Measurements from ENCODE around the gene EXOSC3. TPM values are rescaled to one million over a fixed set of nuclear protein-coding genes. Genes with fewer than 3 reads are reported as not detected.
"Not testable (repeated sequence)": the region's sequence is repeated elsewhere in the genome, so short reads cannot be mapped to it uniquely, and the experiment has no call there.

Gene EXOSC3
- total RNA-seq, 1 donor from 2014 or later: 82.2 TPM

GRCh38 chr9:37775216-37775919, 9.5 kb downstream of the EXOSC3 start:
- no peak for TF ChIP-seq CTCF (conservative IDR thresholded peaks at IDR 0.05)
- no peak overlapping the region for H3K4me3 Mint-ChIP-seq

DNA sequence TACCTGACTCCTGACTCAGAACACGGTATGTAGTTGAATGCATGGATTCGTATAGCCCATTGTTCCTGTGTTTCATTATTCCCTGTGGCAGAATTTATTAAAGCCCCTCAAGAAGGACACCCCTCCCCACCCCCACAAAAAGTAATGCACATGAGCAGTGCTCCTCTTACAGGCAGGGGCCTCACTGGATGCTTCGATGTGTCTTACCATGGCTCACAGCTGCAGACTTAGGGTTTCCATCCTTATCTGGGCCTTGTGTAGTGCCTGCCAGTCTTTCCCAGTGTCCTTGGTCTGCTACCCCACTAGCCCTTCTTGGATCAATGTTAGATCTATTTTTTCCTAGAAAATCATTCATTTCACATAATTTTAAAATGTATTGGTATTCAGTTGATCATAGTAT, 14.9 kb downstream of the EXOSC3 start:
- Mint-ChIP-seq H3K9me3 (no peaks in the 10 kb centered on the region), H3K4me3 (no peak overlapping the region), H3K4me1 (no peaks in the 10 kb centered on the region), H3K36me3 (ENCODE audit: low read depth) (peaks cover 17% of the 10 kb centered on the region), H3K27ac (ENCODE audit: unreplicated experiment) (no peak overlapping the region), H3K27me3 (ENCODE audit: low read depth) (no peaks in the 10 kb centered on the region)
- TF ChIP-seq CTCF (conservative IDR thresholded peaks at IDR 0.05): no peak
- no peak for DNase-seq (ENCODE audit: low read depth, low spot score)

More at GRCh38 chr9:37775216-37775919, 9.5 kb downstream of the EXOSC3 start:
- peaks cover 13% of the 10 kb centered on the region for H3K36me3 Mint-ChIP-seq (ENCODE audit: low read depth)
- no peak for DNase-seq (ENCODE audit: low read depth, low spot score)
- no peaks in the 10 kb centered on the region for H3K9me3 Mint-ChIP-seq
- no peaks in the 10 kb centered on the region for H3K27me3 Mint-ChIP-seq (ENCODE audit: low read depth)
- no peak overlapping the region for H3K27ac Mint-ChIP-seq (ENCODE audit: unreplicated experiment)
- no peaks in the 10 kb centered on the region for H3K4me1 Mint-ChIP-seq

GRCh38 chr9:37769306-37769705, 15.6 kb downstream of the EXOSC3 start:
- no peaks in the 10 kb centered on the region for H3K27me3 Mint-ChIP-seq (ENCODE audit: low read depth)
- H3K4me1 Mint-ChIP-seq: no peaks in the 10 kb centered on the region
- no peak overlapping the region for H3K4me3 Mint-ChIP-seq
- no peak for TF ChIP-seq CTCF (conservative IDR thresholded peaks at IDR 0.05)
- DNase-seq (ENCODE audit: low read depth, low spot score): no peak
- no peak overlapping the region for H3K27ac Mint-ChIP-seq (ENCODE audit: unreplicated experiment)
- H3K36me3 Mint-ChIP-seq (ENCODE audit: low read depth): peaks cover 18% of the 10 kb centered on the region
- no peaks in the 10 kb centered on the region for H3K9me3 Mint-ChIP-seq

- not testable (repeated sequence) for H3K27ac Mint-ChIP-seq (ENCODE audit: unreplicated experiment); DNase-seq (ENCODE audit: low read depth, low spot score); H3K4me1 Mint-ChIP-seq; H3K27me3 Mint-ChIP-seq (ENCODE audit: low read depth); H3K4me3 Mint-ChIP-seq; H3K9me3 Mint-ChIP-seq
- H3K36me3 Mint-ChIP-seq (ENCODE audit: low read depth): peaks cover 23% of the 10 kb centered on the region
Measured at GRCh38 chr9:37765263-37765662, 19.6 kb downstream of the EXOSC3 start.

GRCh38 chr9:37761511-37761910, 23.4 kb downstream of the EXOSC3 start:
- H3K36me3 Mint-ChIP-seq (ENCODE audit: low read depth): peaks cover 19% of the 10 kb centered on the region
- H3K27ac Mint-ChIP-seq (ENCODE audit: unreplicated experiment): no peak overlapping the region
- H3K4me3 Mint-ChIP-seq: no peak overlapping the region
- no peaks in the 10 kb centered on the region for H3K4me1 Mint-ChIP-seq
- no peaks in the 10 kb centered on the region for H3K27me3 Mint-ChIP-seq (ENCODE audit: low read depth)
- no peak for DNase-seq (ENCODE audit: low read depth, low spot score)
- TF ChIP-seq CTCF (conservative IDR thresholded peaks at IDR 0.05): no peak
- H3K9me3 Mint-ChIP-seq: no peaks in the 10 kb centered on the region

DNA sequence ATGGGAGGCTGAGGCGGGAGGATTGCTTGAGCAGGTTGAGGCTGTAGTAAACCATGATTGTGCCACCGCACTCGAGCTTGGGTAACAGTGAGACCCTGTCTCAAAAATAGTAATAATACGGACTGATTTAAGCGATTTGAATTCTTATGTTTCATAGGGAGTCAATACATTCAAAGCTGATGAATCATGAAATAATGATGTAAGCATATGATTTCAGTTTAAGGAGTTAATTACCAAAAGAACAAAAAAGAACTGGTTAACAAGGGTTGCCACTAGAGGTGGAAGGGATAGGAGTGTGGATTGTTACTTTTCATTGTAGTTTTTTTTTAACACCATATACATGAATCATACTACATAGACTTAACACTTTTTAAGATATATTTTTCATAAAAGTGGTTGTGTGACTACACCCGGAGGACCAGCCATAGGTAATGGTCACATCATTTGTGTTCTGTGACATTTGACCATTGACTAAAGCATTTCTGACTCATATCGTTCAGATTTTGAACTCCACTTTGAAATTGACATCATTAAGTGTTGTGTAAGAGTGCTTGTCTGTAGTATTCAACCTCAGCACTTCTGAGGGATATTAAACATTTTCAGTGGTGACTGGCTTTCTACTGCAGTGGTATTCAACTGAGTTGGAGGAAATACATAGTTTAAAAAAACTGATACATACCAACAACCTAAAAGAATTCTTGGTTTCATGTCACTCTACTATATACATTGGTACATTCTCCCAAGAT, 24.3 kb downstream of the EXOSC3 start:
- no peaks in the 10 kb centered on the region for H3K4me1 Mint-ChIP-seq
- H3K4me3 Mint-ChIP-seq: no peak overlapping the region
- no peak for DNase-seq (ENCODE audit: low read depth, low spot score)
- no peaks in the 10 kb centered on the region for H3K27me3 Mint-ChIP-seq (ENCODE audit: low read depth)
- no peak for TF ChIP-seq CTCF (conservative IDR thresholded peaks at IDR 0.05)
- peaks cover 15% of the 10 kb centered on the region for H3K36me3 Mint-ChIP-seq (ENCODE audit: low read depth)
- H3K27ac Mint-ChIP-seq (ENCODE audit: unreplicated experiment): no peak overlapping the region
- H3K9me3 Mint-ChIP-seq: no peaks in the 10 kb centered on the region

Data from neural crest cell (in vitro differentiated cells).